Measurements from ENCODE around the gene SF3B1.
"Not testable (repeated sequence)": the region's sequence is repeated elsewhere in the genome, so short reads cannot be mapped to it uniquely, and the experiment has no call there.

Gene SF3B1

DNA sequence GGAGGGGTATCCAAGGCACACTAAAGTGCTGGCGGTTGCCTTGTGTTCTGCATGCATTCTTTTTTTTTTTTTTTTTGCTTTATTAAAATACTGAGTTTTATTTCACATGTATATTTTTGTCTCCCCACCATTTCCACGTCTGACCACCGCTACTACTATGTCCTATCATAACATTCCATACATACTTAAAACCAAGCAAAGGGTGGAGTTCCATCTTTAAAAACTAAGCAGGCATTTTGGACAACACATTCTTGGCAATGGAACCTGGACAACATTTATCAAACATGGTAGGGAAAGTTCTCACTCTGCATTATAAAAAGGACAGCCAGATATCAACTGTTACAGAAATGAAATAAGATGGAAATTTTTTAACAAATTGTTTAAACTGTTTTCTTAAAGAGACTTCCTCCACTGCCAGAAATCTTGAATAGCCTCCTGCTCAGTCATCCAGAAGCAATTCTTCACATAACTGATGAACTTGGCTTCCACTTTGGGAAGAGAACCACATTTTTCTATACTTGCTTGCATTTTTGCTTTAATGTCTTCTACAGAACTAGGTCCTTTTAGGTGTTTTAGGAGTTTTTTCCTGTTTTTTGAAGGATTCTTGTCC lies 55.4 kb downstream of the SF3B1 start:
- not testable (repeated sequence) for DNase-seq

- DNase-seq, result peak in 1 of 2 experiments; percentile 4
Measured at GRCh38 chr2:197378494-197379307, 56.1 kb downstream of the SF3B1 start.

DNA sequence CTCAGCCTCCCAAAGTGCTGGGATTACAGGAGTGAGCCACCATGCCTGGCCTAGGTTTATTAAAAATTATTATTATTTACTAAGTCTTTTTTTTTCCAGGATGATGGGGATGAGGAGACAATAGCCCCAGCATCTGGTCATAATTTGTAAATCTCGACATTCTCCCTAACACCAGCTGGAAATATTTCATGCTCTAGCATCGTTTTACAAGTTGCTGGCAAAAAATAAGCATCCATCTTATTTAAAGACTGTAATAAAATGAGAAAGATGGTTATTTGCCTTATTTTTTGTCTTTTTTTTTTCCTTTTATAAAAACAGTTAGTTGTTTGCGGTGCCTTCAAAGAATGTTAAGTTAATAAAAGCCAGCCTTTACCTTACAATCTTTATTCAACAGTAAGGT lies 56.7 kb downstream of the SF3B1 start:
- no peak for DNase-seq

- no peak for DNase-seq
Measured at GRCh38 chr2:197377670-197378069, 57.2 kb downstream of the SF3B1 start.

GRCh38 chr2:197372592-197372991 lies 62.2 kb downstream of the SF3B1 start:
- DNase-seq, result no peak

- not testable (repeated sequence) for DNase-seq
Measured at GRCh38 chr2:197370664-197371063, 64.2 kb downstream of the SF3B1 start.

GRCh38 chr2:197369933-197370320 lies 64.9 kb downstream of the SF3B1 start:
- no peak for DNase-seq

GRCh38 chr2:197369228-197369932 lies 65.4 kb downstream of the SF3B1 start:
- DNase-seq, result no peak

DNA sequence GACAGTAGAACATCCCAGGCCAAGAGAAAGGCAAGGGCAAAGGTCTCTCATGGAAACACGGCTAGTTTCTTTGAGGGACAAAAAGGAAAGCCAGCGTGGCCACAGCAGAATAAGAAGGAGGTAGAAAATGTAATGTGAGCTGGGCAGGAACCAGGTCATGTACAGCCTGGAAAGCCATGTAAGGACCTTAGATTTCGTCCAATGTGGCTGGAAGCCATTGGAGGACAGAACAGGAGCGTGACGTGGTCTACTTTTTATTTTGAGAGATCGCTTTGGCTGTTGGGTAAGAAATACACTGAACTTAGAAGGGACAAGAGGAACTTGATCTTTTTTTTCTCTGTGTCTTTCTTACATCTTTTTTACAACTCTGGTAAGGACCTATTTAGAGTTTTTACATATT lies 66.4 kb downstream of the SF3B1 start:
- DNase-seq, result no peak

- no peak for DNase-seq
Measured at GRCh38 chr2:197363998-197364397, 70.8 kb downstream of the SF3B1 start.

- DNase-seq, result no peak
Measured at GRCh38 chr2:197360744-197361156, 74.1 kb downstream of the SF3B1 start.

GRCh38 chr2:197359859-197360258 lies 75.0 kb downstream of the SF3B1 start:
- DNase-seq, result no peak

DNA sequence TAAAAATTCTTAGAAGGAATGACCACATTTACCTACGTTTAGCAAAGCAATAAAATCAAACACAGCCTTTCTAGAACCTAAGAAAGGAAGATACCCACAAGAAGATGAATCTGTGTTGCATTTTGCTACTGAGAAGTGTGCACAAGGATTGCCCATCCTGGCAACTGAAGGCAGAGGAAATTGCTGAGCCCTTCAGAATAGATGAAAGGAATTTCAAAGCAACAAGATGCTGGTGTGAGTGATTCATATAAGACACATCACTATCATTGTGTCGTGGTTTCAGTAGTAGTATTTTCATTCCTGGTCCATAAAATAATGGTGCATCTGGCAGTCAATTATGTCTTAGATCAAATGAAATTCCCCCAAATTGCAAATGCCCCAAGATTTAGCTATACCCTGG lies 75.9 kb downstream of the SF3B1 start:
- DNase-seq, result no peak

DNA sequence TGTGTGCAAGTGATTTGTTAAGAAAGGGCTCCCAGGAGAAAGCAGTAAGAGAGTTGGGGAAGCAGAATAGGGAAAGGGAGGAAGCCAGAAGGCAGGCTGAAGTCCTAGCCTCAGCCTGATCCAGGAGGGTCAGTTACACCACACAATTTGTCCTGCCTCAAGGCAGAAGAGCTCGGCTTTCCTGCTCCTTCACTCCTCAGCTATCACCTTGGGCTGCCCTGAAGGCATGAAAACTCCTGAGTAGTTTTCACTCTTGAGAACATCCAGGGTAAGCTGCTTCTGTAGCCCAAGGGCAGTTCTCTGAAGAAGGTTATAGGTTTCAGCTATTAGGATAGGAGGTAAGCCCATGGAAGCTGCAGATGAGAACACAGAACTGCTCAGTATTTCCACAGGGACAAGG lies 76.8 kb downstream of the SF3B1 start:
- DNase-seq, result no peak

DNA sequence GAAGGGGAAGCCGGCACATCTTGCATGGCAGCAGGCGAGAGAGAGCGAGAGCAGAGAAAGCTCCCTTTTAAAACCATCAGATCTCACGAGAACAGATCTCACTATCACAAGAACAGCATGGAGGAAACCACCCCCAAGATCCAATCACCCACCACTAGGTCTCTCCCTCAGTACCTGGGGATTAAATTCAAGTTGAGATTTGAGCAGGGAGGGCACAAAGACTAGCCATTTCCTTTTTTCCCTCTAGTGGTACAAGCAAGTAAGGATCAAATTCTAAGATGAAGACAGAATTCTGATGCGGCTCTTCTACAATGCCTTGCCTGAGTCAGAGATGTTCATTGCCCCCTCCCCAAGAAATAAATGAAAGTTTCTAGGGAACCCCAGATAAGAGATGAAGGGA lies 78.7 kb downstream of the SF3B1 start:
- no peak for DNase-seq

- no peak for DNase-seq
Measured at GRCh38 chr2:197354169-197354558, 80.7 kb downstream of the SF3B1 start.

DNA sequence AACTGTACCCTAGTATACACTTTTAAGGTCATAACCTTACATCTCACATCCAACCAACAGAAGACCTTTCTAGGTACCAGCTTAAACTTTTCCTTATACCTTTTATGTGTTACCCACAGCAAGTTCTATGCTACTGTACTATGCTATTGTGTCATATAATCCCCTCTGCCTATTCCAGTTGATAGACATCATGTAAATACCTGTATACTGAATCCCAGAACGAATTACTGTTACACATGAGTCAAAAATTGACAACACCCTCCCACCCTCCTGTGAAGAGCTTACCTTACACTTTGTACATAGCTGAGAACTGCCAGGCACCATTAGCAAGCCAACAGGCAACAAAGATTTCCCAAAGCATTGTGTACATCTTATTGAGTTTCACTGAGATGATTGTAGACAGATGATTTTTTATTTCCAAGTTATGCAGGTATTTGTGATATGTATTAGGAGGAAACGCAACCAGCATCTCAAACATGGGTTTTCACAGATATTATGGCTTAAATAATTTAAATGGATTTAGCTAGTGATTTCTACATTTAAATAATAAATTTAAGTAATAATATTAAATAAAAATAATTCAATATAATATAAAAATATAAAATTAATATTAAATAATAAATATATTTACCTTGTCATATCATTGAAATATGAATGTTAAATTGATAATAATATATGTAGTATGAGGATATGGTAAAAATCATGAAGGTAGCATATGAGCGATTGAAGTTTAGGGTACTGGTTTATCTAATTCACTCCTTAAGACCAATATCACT lies 81.2 kb downstream of the SF3B1 start:
- no peak for DNase-seq

DNA sequence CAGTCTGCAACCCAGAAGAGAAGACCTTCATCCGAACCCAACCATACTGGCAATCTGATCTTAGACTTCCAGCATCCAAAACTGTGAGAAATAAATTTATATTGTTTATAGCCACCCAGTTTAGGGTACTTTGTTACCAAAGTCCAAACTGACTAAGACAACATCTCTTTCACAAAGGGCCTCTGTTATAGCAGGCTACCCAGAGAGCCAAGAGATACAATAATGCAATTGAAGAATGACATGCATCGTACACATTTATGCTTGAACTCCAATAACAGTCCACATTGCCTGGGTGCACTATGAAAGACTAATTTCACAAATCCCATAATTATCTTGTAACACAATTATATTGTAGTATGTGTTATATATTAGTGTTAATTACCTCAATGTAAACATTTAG lies 85.1 kb downstream of the SF3B1 start:
- no peak for DNase-seq

GRCh38 chr2:197348721-197349360 lies 86.0 kb downstream of the SF3B1 start:
- DNase-seq, result no peak

DNA sequence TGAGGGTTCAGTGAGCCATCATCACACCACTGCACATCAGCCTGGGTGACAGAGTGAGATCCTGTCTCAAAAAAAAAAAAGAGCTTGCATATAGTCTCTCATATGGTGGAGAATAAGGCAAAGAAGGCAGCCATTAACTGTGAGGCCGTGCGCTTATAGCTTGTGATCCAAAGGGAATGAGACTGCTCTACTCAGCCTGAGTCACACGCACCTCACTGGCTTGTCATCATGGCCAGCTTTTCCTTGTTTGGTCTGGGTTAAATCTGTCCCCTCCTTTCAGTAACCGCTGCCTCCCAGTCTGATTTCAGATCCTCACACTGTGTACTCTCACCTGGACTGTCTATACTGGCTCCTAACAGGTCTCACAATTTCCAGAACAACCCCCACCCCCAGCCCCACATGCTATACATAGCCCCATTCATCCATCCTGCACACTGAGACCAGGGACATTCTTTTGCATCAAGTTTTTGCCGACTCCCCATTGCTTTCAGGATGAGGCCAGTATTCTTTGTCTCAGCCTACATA lies 88.9 kb downstream of the SF3B1 start:
- DNase-seq, result no peak

GRCh38 chr2:197343968-197344367 lies 90.9 kb downstream of the SF3B1 start:
- not testable (repeated sequence) for DNase-seq

GRCh38 chr2:197340591-197340990 lies 94.2 kb downstream of the SF3B1 start:
- no peak for DNase-seq

All from NCI-H187 (cell line).